Measurements from ENCODE around the gene KCTD11. TPM values are rescaled to one million over a fixed set of nuclear protein-coding genes. Genes with fewer than 3 reads are reported as not detected.

The KCTD11 gene
- total RNA-seq = under 1 TPM; 0.41 to 0.47 TPM

DNA sequence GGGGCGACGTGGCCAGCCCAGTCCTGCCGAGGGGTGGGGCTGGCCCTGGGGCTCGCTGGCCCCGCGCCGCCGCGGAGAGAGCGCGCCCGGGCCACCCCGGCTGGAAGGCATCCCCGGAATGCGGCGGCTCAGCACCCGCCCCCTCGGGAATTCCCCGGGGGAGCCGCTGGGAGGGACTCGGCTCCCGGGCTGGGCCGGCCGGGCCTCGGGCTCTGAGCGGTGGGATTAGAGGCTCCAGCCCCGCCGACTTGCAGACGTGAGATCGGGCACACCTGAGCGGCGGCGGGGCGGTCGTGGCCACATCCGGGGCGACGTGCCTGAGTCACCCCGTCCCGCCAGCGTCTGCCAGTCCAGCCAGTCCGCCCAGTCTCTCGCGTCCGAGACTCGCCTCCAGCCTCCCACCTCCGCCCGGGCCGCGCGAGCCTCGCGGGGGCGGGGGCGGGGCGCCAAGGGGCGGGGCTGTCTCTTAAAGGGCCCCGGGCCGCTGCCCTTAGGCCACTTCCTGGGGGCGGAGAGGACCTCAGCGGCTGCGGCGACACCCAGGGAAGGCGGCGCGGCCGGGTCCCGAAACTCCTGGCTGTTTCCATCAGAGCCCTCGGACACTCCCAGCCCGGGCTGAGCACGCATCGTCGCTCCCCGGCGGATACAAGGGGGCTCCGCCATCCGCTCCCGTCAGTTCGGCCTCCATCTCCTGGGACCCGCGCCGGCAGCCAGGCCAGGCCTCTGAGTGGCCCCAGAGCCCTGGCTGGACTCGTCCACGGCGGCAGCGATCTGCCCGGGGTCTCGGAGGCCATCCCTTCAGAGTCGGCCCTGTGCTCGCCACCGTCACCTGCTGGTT lies at the start of gene KCTD11:
TSS of gene KCTD11 (plus strand) at position 498 of the 838 bp plus-strand sequence.
- Mint-ChIP-seq H3K36me3 (ENCODE audit: low read depth) (peaks cover 20% of the 10 kb centered on the region), H3K4me3 (peak within 1 kb of the TSS; percentile 62), H3K27ac (peak within 1 kb of the TSS; percentile 51), H3K27me3 (ENCODE audit: low read depth) (no peaks in the 10 kb centered on the region), H3K9me3 (no peaks in the 10 kb centered on the region), H3K4me1 (ENCODE audit: low read depth) (peaks cover 43% of the 10 kb centered on the region)
- intact Hi-C loops (cut with micrococcal nuclease) = loop anchor here (1.0 to 5.0 kb wide), 4 partner anchors 15 to 72 kb away; partner anchors contain the start of genes ACAP1, GPS2 and TMEM256
- CTCF ChIA-PET = interaction anchor here (1.4 to 1.6 kb wide), 2 partner anchors 22 to 29 kb away, joined by 3 to 8 read pairs; no protein-coding TSS in a partner anchor
- peak; percentile 76 for DNase-seq

DNA sequence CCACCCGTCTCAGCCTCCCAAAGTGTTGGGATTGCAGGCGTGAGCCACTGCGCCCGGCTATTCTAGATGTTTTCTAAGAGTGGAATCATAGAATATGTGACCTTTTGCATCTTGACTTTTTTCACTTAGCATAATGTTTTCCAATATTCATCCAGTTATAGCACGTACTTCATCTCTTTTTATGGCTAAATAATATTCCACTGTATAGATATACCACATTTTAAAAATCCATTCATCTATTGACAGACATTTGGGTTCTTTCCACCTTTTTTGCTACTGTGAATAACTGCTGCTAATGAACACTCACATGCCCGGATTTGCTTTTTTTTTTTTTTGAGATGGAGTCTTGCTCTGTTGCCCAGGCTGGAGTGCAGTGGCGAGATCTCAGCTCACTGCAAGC lies 47.8 kb upstream of the KCTD11 start:
- H3K27ac Mint-ChIP-seq = no peak overlapping the region
- CTCF ChIA-PET = interaction anchor here (0.9 to 2.5 kb wide), 2 partner anchors 8 to 259 kb away, joined by 3 to 13 read pairs; no protein-coding TSS in a partner anchor
- no peak for DNase-seq
- peaks cover 8% of the 10 kb centered on the region for H3K4me1 Mint-ChIP-seq (ENCODE audit: low read depth)
- peaks cover 13% of the 10 kb centered on the region for H3K36me3 Mint-ChIP-seq (ENCODE audit: low read depth)
- no peak overlapping the region for H3K4me3 Mint-ChIP-seq
- H3K9me3 Mint-ChIP-seq = no peaks in the 10 kb centered on the region
- intact Hi-C loops (cut with micrococcal nuclease) = no loop called here
- no peaks in the 10 kb centered on the region for H3K27me3 Mint-ChIP-seq (ENCODE audit: low read depth)

DNA sequence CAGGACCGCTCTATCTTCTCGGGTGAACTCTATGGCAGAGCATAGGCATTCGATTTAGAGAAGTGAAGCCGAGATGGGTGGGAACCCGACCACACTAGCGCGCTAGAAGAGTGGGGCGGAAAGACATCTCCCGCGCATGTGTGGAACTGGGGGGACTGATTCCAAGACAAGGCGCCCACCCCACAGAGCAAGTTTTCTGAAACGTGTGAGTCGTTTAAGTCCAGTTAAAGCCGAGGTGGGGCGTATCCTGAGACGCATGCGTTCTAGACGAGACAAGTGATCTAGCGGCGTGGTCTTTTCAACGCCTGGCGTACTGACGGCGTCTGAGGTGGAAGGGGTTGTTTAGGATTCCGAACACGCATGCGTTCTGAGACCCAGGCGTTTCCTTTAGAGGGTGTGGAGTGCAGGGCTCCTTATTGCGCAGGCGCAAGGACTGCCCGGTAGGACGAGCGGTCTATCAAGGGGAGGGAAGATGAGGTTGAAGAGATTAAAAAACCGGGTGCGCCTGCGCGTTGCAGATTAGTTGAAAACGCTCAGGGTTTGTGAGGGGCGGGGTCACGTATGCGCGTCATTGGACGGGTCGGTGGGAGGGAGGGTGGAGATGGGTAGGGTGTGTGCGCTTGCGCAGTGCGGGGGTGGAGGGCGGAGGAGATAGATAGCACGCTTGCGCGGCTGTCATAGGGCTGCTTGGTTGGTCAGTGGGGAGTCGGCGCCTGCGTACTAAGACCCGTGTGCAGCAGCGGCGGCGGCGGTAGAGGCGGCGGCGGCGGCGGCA lies 44.9 kb upstream of the KCTD11 start, which contains the start of gene EIF5A:
TSS of gene EIF5A (plus strand) at position 718 of the 775 bp plus-strand sequence. CDS start 2,008 bp downstream, outside the sequence.
- Mint-ChIP-seq H3K27me3 (ENCODE audit: low read depth) (no peaks in the 10 kb centered on the region), H3K4me3 (peak within 1 kb of the TSS; percentile 86), H3K9me3 (no peaks in the 10 kb centered on the region), H3K36me3 (ENCODE audit: low read depth) (peaks cover 39% of the 10 kb centered on the region), H3K4me1 (ENCODE audit: low read depth) (peaks cover 35% of the 10 kb centered on the region), H3K27ac (peak within 1 kb of the TSS; percentile 96)
- CTCF ChIA-PET = interaction anchor here (2.5 kb wide), 1 partner anchor 11 kb away, joined by 13 read pairs; no protein-coding TSS in a partner anchor
- intact Hi-C loops (cut with micrococcal nuclease) = loop anchor here (1.0 to 5.0 kb wide), 17 partner anchors 8 to 580 kb away; partner anchors contain the start of genes ACAP1, CYB5D1, DVL2 and ELP5
- DNase-seq = peak; percentile 100

DNA sequence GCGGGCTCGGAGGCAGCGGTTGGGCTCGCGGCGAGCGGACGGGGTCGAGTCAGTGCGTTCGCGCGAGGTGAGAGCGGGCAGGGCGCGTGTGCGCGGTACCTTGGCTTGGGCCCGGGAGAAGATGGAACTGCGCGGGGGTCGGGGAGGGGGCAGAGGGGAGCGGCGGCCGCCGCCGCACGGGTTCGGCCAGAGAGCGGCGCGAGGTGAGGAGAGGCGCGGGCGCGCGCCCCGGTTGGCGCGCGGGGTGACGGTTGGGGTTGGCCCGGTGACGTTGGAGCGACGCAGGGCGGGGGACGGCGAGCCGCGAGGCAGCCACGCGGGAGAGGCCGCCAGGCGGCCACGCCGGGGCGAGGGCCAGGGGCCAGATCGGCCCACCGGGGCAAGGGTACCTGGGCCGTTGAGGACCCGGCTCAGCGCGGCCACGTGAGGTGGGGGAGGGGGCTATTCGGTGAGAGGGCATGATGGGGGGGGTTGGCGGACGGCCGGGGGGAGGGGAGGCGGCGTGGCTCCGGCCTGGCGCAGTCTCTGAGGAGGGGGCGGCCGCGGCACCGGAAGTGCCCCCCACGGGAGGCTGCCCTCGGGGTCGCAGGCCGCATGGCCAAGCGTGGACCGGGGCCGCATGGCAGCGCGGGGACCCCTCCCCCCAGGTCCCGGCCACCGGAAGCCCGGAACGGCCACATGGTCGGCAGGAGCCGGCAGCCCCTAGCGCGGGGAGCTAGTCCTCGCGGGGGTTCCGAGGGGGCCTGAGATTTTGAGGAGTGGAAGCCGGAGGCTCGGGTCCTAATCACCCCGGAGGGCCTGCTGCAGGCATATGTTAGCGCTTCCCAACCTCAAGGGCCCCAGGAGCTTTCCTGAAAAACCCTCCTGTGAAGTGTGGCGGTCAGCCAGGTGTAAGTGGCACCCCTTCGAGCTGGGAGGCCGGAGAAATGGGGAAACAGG lies 44.0 kb upstream of the KCTD11 start:
- H3K9me3 Mint-ChIP-seq = no peaks in the 10 kb centered on the region
- peaks cover 48% of the 10 kb centered on the region for H3K36me3 Mint-ChIP-seq (ENCODE audit: low read depth)
- H3K27me3 Mint-ChIP-seq (ENCODE audit: low read depth) = no peaks in the 10 kb centered on the region
- CTCF ChIA-PET = interaction anchor here (0.9 kb wide), 1 partner anchor 29 kb away, joined by 4 read pairs; the partner anchor contains the start of gene ACAP1
- intact Hi-C loops (cut with micrococcal nuclease) = loop anchor here (1.0 to 5.0 kb wide), 19 partner anchors 7 to 579 kb away; partner anchors contain the start of genes ACAP1, CYB5D1, DVL2 and ELP5
- DNase-seq = peak; percentile 56
- peak overlapping the region; percentile 96 for H3K27ac Mint-ChIP-seq
- H3K4me3 Mint-ChIP-seq = peak overlapping the region; percentile 86
- peaks cover 44% of the 10 kb centered on the region for H3K4me1 Mint-ChIP-seq (ENCODE audit: low read depth)

DNA sequence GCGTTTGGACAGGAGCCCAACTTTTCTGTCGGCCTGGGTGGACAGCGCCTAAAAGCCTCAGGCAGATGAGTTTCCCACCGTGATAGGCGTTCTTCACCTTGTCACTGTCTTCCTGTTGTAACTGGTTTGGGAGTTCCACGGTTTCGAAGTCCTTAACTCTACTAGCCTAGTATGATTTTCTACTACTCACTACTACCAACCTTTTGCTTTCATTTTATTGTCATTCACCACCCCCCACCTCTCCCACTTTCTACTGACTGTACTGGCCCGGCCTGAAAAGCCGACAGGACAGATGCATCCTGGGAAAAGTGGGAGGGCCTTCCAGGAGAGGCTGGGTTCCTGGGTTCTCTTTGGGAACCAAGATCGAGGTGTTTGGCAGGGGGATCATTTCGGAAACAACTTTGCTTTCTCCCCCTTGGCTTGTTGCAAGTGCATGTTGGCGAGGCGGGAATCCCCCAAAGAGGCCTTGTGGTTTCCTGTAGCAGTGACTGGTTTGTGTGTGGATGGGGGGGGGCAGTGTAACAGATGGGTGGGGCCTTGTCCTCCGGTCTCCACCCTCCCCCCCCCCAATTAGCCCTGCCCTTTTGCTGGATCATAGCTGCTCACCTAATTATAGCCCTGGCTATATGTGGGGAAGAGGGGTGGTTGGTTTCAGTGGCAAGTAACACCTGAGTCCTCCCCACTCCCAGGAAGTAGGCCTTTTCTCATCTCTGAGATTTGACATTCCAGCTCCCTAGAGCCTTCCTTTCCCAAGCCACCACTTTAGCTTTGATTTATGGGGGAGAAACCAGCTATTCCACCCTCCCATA lies 43.1 kb upstream of the KCTD11 start:
- no peaks in the 10 kb centered on the region for H3K9me3 Mint-ChIP-seq
- CTCF ChIA-PET = interaction anchor here (0.9 to 1.4 kb wide), 4 partner anchors 11 to 28 kb away, joined by 3 to 4 read pairs (median 3); partner anchors contain the start of gene ACAP1
- H3K27me3 Mint-ChIP-seq (ENCODE audit: low read depth) = no peaks in the 10 kb centered on the region
- H3K4me3 Mint-ChIP-seq = peak overlapping the region; percentile 78
- intact Hi-C loops (cut with micrococcal nuclease) = loop anchor here (1.0 to 5.0 kb wide), 5 partner anchors 176 to 548 kb away; partner anchors contain the start of genes CYB5D1, NAA38, POLR2A and TMEM88
- H3K36me3 Mint-ChIP-seq (ENCODE audit: low read depth) = peaks cover 48% of the 10 kb centered on the region
- peak; percentile 92 for DNase-seq
- H3K4me1 Mint-ChIP-seq (ENCODE audit: low read depth) = peaks cover 49% of the 10 kb centered on the region
- peak overlapping the region; percentile 96 for H3K27ac Mint-ChIP-seq

DNA sequence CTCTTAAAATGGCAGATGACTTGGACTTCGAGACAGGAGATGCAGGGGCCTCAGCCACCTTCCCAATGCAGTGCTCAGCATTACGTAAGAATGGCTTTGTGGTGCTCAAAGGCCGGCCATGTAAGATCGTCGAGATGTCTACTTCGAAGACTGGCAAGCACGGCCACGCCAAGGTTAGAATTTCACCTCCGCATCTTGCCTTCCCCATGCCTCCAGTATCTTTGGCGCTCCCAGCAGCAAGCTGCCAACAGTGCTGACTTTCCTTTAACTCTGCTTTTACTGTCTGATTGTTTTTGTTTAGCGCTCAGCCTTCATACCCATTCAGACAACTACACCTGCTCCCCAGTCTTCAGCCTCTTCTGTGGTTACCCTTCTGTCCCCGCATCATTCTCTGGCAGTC lies 42.3 kb upstream of the KCTD11 start:
- peaks cover 48% of the 10 kb centered on the region for H3K36me3 Mint-ChIP-seq (ENCODE audit: low read depth)
- CTCF ChIA-PET = interaction anchor here (1.0 to 1.5 kb wide), 5 partner anchors 11 to 47 kb away, joined by 3 to 4 read pairs (median 3); partner anchors contain the start of gene ACAP1
- no peaks in the 10 kb centered on the region for H3K9me3 Mint-ChIP-seq
- H3K4me3 Mint-ChIP-seq = peak overlapping the region; percentile 78
- H3K27ac Mint-ChIP-seq = peak overlapping the region; percentile 96
- intact Hi-C loops (cut with micrococcal nuclease) = loop anchor here (2.0 to 5.0 kb wide), 4 partner anchors 175 to 548 kb away; partner anchors contain the start of genes CYB5D1, NAA38, POLR2A and TMEM88
- DNase-seq = no peak
- H3K4me1 Mint-ChIP-seq (ENCODE audit: low read depth) = peaks cover 57% of the 10 kb centered on the region
- no peaks in the 10 kb centered on the region for H3K27me3 Mint-ChIP-seq (ENCODE audit: low read depth)

DNA sequence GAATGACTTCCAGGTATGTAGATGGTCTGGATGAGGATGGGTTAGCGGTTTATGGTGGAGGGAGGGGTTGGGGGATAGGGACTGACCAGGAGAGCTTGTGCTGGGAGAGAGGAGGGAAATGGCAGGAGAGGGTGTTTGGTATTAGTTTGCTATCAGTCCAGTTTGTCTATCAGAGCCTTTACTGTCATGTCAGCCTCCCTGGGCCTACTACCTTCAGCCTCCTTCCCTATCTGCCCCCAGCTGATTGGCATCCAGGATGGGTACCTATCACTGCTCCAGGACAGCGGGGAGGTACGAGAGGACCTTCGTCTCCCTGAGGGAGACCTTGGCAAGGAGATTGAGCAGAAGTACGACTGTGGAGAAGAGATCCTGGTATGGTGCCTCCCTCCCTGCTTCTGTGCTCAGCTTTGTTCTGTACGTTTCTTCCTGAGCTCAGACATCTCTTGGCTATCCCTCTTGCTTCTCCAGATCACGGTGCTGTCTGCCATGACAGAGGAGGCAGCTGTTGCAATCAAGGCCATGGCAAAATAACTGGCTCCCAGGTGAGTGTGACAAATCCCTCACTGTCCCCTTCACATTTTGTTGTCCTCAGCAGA lies 40.8 kb upstream of the KCTD11 start:
- no peaks in the 10 kb centered on the region for H3K27me3 Mint-ChIP-seq (ENCODE audit: low read depth)
- H3K4me3 Mint-ChIP-seq = peak overlapping the region; percentile 11
- H3K36me3 Mint-ChIP-seq (ENCODE audit: low read depth) = peaks cover 48% of the 10 kb centered on the region
- no peaks in the 10 kb centered on the region for H3K9me3 Mint-ChIP-seq
- intact Hi-C loops (cut with micrococcal nuclease) = no loop called here
- CTCF ChIA-PET = interaction anchor here (0.9 to 1.3 kb wide), 3 partner anchors 13 to 45 kb away, joined by 3 to 5 read pairs (median 3); no protein-coding TSS in a partner anchor
- no peak for DNase-seq
- peak overlapping the region; percentile 1 for H3K27ac Mint-ChIP-seq
- H3K4me1 Mint-ChIP-seq (ENCODE audit: low read depth) = peaks cover 62% of the 10 kb centered on the region

DNA sequence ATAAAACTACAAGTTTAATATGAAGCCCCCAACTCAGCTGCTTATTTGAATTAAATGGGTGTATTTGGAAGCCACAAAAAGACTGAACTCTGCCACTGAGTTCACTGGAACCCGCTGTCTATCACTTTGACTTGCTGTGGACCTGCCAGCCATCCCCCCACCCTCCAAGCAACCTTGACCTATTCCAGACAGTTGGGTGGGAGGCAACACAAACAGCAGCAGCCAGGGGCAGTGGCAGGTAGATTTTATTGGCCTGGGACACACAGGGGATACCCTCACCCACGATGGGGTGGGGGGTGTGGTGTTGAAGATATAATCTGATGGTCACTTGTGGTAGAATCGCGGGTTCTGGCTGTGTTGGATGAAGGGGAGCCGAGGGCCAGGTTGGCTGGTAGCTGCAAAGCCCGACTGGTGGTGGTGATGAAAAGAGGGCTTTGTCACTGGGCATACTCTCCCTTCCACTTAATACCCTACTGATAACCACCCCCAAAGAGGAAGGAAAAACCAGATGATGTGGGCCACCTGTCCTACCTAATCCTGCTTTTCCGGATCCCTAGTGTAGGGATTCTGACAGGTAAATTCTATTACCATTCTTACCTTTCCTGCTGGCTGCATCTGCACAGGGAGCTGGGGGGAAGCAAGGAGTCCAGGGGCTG lies 39.4 kb upstream of the KCTD11 start:
- Mint-ChIP-seq H3K4me3 (peak overlapping the region; percentile 12), H3K27ac (no peak overlapping the region), H3K36me3 (ENCODE audit: low read depth) (peaks cover 47% of the 10 kb centered on the region), H3K4me1 (ENCODE audit: low read depth) (peaks cover 61% of the 10 kb centered on the region), H3K9me3 (no peaks in the 10 kb centered on the region), H3K27me3 (ENCODE audit: low read depth) (no peaks in the 10 kb centered on the region)
- no peak for DNase-seq
- CTCF ChIA-PET = interaction anchor here (0.6 to 2.4 kb wide), 2 partner anchors 16 to 88 kb away, joined by 4 to 9 read pairs; no protein-coding TSS in a partner anchor
- intact Hi-C loops (cut with micrococcal nuclease) = no loop called here

DNA sequence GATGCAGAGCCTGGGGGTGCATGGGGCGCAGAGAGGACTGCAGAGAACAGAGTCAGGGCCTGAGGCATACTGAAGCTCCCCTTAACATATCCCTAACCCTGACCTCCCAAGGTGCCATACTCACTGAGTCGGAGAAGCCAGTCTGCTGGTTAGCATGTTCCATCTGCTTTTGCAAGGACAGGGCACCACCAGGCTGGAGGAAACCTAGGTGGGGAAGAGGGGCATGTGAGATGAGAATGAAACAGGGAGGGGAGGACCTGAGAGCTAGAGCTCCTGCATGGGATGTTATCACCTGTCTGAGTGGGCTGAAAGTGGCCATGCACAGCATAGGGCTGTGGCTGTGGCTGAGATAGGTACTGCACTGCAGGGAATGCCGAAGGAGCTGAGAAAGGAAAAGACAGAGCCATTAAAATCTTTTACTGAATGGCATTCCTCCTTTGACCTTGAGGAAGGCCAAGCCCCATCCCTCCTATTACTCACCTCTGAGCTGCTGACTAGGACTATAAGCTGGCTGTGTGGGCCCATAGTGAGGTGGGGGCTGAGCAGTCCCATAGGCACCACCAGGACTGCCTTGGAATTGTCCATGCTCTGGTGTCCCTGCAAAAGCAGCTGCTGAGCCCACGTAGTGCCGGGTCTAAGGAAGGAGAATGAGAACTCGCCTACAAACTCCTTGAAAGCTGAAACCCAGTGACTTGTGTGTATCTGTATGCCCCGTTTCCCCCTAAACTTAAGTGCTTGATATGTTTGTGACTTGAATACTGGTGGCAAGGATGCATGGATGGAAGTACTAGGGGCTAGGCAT lies 38.7 kb upstream of the KCTD11 start:
- no peaks in the 10 kb centered on the region for H3K27me3 Mint-ChIP-seq (ENCODE audit: low read depth)
- peaks cover 47% of the 10 kb centered on the region for H3K36me3 Mint-ChIP-seq (ENCODE audit: low read depth)
- H3K4me3 Mint-ChIP-seq = peak overlapping the region; percentile 78
- H3K27ac Mint-ChIP-seq = no peak overlapping the region
- no peak for DNase-seq
- H3K9me3 Mint-ChIP-seq = no peaks in the 10 kb centered on the region
- intact Hi-C loops (cut with micrococcal nuclease) = no loop called here
- peaks cover 61% of the 10 kb centered on the region for H3K4me1 Mint-ChIP-seq (ENCODE audit: low read depth)
- CTCF ChIA-PET = interaction anchor here (0.6 to 2.4 kb wide), 3 partner anchors 14 to 87 kb away, joined by 4 to 9 read pairs (median 4); no protein-coding TSS in a partner anchor

Measured in activated naive CD4-positive, alpha-beta T cell treated with anti-CD3 and anti-CD28 coated beads for 36 hours (primary cell).